Activated T-helper 2 cell treated with anti-CD3 and anti-CD28 coated beads, Interferon-gamma antibody, Interleukin-2, Interleukin-4, amounts not matched to agents 10 μg/mL and 5 μg/mL and 100 μg/mL, durations not matched to agents 14 hours and 24 hours and 36 hours (primary cell): ENCODE data around the gene USP34. TPM values are rescaled to one million over a fixed set of nuclear protein-coding genes. Genes with fewer than 3 reads are reported as not detected.
"Not testable (repeated sequence)": the region's sequence is repeated elsewhere in the genome, so short reads cannot be mapped to it uniquely, and the experiment has no call there.

Experiments
- DNase-seq: peaks from one replicate; pipeline ENCODE4 v3.0.0; 2021; ENCODE audit warnings: low spot score
- H3K27ac Mint-ChIP-seq: one replicate; pipeline ENCODE4 v1.8.0; 2021; ENCODE audit warnings: mixed read lengths
- H3K27me3 Mint-ChIP-seq: one replicate; pipeline ENCODE4 v1.8.0; 2021; ENCODE audit warnings: low read depth, mixed read lengths
- H3K36me3 Mint-ChIP-seq: one replicate; pipeline ENCODE4 v1.8.0; 2021; ENCODE audit warnings: low read depth, mixed read lengths
- H3K4me1 Mint-ChIP-seq: one replicate; pipeline ENCODE4 v1.8.0; 2021; ENCODE audit warnings: low read depth, mixed read lengths
- H3K4me3 Mint-ChIP-seq: one replicate; pipeline ENCODE4 v1.8.0; 2021; ENCODE audit warnings: low read depth, mild to moderate bottlenecking, moderate library complexity, mixed read lengths
- H3K9me3 Mint-ChIP-seq: one replicate; pipeline ENCODE4 v1.8.0; 2021; ENCODE audit warnings: mixed read lengths
- intact Hi-C: fragments of 100-400 bp; cut with micrococcal nuclease; formaldehyde crosslinking; loops from one replicate; pipeline ENCODE4 v1.15.1; 2023
- total RNA-seq: library from RNA; stranded (reverse); gene quantifications from 2 replicates; pipeline ENCODE4 v1.2.3, GENCODE V29; 2022

Gene USP34
- total RNA-seq, 1 donor from 2014 or later, result 89.3 TPM

- H3K36me3 Mint-ChIP-seq, result peaks cover 38% of the 10 kb centered on the region
- intact Hi-C loops, result loop anchor here (1.0 to 5.0 kb wide), 9 partner anchors 32 to 677 kb away; partner anchors contain the start of genes FAM161A, PAPOLG, PEX13 and SANBR
These were observed 293.8 kb downstream of the USP34 start for GRCh38 chr2:61176755-61177726.

GRCh38 chr2:61175036-61175435, 295.9 kb downstream of the USP34 start:
- intact Hi-C loops, result loop anchor here (5.0 kb wide), 1 partner anchor 368 kb away; no protein-coding TSS in a partner anchor
- peaks cover 18% of the 10 kb centered on the region for H3K36me3 Mint-ChIP-seq
- H3K27me3 Mint-ChIP-seq, result peaks cover 6% of the 10 kb centered on the region
- no peaks in the 10 kb centered on the region for H3K9me3 Mint-ChIP-seq
- peaks cover 25% of the 10 kb centered on the region for H3K4me1 Mint-ChIP-seq
- H3K27ac Mint-ChIP-seq, result no peak overlapping the region
- DNase-seq, result no peak
- no peak overlapping the region for H3K4me3 Mint-ChIP-seq

More at GRCh38 chr2:61176755-61177726, 293.8 kb downstream of the USP34 start:
- Mint-ChIP-seq H3K4me3 (peak overlapping the region; percentile 92), H3K4me1 (peaks cover 43% of the 10 kb centered on the region), H3K9me3 (no peaks in the 10 kb centered on the region), H3K27ac (peak overlapping the region; percentile 83), H3K27me3 (peaks cover 6% of the 10 kb centered on the region)
- DNase-seq, result peak; percentile 92

DNA sequence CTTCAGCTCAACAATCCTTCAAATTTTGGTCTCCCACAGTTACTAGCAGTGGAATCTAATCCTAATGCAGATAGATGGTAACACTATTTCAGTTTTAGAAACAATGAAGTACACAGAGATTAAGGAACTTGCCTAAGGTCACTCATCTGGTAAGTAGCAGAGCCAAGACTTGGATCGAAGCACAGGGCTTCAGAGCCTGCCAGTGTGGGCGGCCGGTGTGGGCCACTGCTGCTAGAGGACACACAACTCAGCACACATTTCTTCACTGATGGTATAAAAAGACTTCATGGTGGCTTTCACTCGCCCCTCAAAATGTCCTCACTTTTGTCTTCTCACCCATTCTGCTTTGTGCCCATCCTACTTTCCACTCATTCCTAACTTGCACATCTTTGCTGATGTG, 297.8 kb downstream of the USP34 start:
- H3K4me3 Mint-ChIP-seq, result no peak overlapping the region
- no peak overlapping the region for H3K27ac Mint-ChIP-seq
- H3K4me1 Mint-ChIP-seq, result peaks cover 8% of the 10 kb centered on the region
- intact Hi-C loops, result no loop called here
- H3K27me3 Mint-ChIP-seq, result peaks cover 6% of the 10 kb centered on the region
- H3K36me3 Mint-ChIP-seq, result no peaks in the 10 kb centered on the region
- DNase-seq, result no peak
- H3K9me3 Mint-ChIP-seq, result no peaks in the 10 kb centered on the region

DNA sequence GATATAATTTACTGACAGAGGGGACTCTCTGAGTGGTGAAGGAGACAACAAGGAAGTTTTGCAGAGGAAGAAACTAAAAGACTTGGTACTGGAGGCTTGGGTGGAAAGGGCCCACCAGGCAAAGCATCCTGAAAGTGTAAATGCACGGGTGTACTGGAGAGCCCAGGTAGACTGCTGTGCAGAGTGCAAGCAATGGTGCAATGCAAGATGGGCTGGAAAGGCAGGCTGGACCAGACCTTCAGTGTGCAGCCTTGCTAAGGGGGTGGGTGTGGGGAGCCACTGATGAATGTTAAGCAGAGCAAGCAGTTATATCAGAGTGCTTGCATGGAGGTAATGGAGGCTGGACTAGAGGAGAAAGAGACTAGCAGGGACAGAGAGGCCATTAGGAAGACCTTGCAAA, 298.2 kb downstream of the USP34 start:
- Mint-ChIP-seq H3K36me3 (no peaks in the 10 kb centered on the region), H3K4me3 (no peak overlapping the region), H3K27me3 (peaks cover 6% of the 10 kb centered on the region), H3K9me3 (no peaks in the 10 kb centered on the region), H3K27ac (no peak overlapping the region), H3K4me1 (peaks cover 8% of the 10 kb centered on the region)
- no peak for DNase-seq
- intact Hi-C loops, result no loop called here

- Mint-ChIP-seq H3K27me3 (no peaks in the 10 kb centered on the region), H3K9me3 (no peaks in the 10 kb centered on the region), H3K4me3 (no peak overlapping the region), H3K36me3 (peaks cover 27% of the 10 kb centered on the region), H3K27ac (no peak overlapping the region), H3K4me1 (peaks cover 4% of the 10 kb centered on the region)
- no peak for DNase-seq
- intact Hi-C loops, result no loop called here
These were observed 303.3 kb downstream of the USP34 start for GRCh38 chr2:61167579-61167978.

- intact Hi-C loops, result no loop called here
- Mint-ChIP-seq H3K27me3 (no peaks in the 10 kb centered on the region), H3K27ac (no peak overlapping the region), H3K4me1 (peaks cover 6% of the 10 kb centered on the region), H3K36me3 (peaks cover 35% of the 10 kb centered on the region), H3K4me3 (no peak overlapping the region), H3K9me3 (no peaks in the 10 kb centered on the region)
- no peak for DNase-seq
These were observed 304.9 kb downstream of the USP34 start for GRCh38 chr2:61165946-61166345.

DNA sequence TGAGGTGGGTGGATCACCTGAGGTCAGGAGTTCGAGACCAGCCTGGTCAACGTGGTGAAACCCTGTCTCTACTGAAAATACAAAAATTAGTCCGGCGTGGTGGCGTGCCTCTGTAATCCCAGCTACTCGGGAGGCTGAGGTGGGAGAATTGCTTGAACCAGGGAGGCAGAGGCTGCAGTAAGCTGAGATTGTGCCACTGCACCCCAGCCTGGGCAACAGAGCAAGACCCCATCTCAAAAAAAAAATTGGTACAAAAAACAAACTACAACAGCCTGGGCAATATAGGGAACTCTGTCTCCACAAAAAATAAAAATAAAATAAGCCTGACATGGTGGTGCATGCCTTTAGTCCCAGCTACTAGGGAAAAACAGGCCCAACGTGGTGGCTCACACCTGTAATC, 305.8 kb downstream of the USP34 start:
- intact Hi-C loops, H3K27ac Mint-ChIP-seq, DNase-seq, H3K4me1 Mint-ChIP-seq, H3K9me3 Mint-ChIP-seq, H3K27me3 Mint-ChIP-seq, H3K4me3 Mint-ChIP-seq: not testable (repeated sequence)
- peaks cover 38% of the 10 kb centered on the region for H3K36me3 Mint-ChIP-seq

DNA sequence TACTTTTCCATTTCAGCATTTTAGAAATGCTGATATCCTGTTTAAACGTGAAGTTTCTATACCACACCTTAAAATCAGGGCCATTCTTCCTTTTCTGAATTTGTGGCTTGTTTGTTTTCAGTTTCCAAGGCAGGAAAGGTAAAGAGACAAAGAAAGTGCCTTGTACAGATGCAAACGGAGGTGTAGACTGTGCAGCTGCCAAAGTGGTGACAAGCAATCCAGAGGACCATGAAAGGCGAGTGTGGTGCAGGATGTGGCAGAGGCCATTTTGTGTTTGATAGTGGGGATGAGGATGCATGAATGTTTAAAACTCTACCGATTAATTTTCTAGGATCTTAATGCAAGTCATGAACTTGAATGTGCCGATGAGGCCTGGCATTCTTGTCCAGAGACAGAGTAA, 308.2 kb downstream of the USP34 start:
- peaks cover 50% of the 10 kb centered on the region for H3K36me3 Mint-ChIP-seq

GRCh38 chr2:61161888-61162287, 309.0 kb downstream of the USP34 start, which contains the start of gene C2orf74:
C2orf74 (plus strand) TSS chr2:61162188; CDS start chr2:61162515, 327 bp downstream.
- no peak for DNase-seq
- Mint-ChIP-seq H3K9me3 (peaks cover 9% of the 10 kb centered on the region), H3K4me1 (peaks cover 6% of the 10 kb centered on the region), H3K27ac (no peak within 1 kb of the TSS), H3K4me3 (no peak within 1 kb of the TSS), H3K27me3 (no peaks in the 10 kb centered on the region), H3K36me3 (peaks cover 50% of the 10 kb centered on the region)
- intact Hi-C loops, result no loop called here

More for the DNA sequence above, 308.2 kb downstream of the USP34 start:
- Mint-ChIP-seq H3K9me3 (peaks cover 9% of the 10 kb centered on the region), H3K4me3 (no peak overlapping the region), H3K27me3 (no peaks in the 10 kb centered on the region), H3K4me1 (peaks cover 6% of the 10 kb centered on the region), H3K27ac (no peak overlapping the region)
- intact Hi-C loops, result no loop called here
- no peak for DNase-seq

- H3K4me1 Mint-ChIP-seq, result peaks cover 6% of the 10 kb centered on the region
- H3K27ac Mint-ChIP-seq, result no peak overlapping the region
- no peak for DNase-seq
- no peaks in the 10 kb centered on the region for H3K27me3 Mint-ChIP-seq
- H3K4me3 Mint-ChIP-seq, result no peak overlapping the region
- H3K36me3 Mint-ChIP-seq, result peaks cover 32% of the 10 kb centered on the region
- H3K9me3 Mint-ChIP-seq, result peaks cover 9% of the 10 kb centered on the region
- intact Hi-C loops, result no loop called here
These were observed 312.4 kb downstream of the USP34 start for GRCh38 chr2:61158356-61158955.

DNA sequence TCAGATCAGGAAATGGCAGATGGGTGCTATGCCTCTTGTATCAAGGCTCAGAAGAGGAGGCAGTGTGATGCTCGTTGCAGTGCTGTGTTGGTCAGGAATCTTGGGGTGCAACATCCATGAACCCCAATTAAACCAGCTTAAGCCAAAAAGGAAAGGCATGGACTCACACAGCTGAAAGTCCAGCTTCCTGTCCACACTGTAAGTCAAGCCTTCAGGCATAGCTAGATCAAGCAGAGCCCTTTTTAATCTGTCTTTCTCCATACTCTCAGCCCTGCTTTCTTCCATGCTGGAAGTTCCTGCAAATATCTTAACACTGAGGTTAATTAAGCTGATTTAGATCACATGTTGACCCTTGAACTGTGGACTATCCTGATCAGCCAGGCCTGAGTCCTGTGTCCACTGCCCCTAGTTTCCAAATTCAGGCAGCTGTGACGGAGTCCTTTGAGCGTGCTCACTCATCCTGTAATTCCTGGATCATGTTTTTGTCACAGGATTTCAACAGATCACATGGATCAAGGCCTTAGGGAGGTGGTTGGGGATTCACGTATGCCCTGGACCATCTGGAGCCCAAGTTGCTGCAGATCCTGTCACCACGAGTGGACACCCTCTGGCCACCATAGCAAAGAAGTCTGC, 313.4 kb downstream of the USP34 start:
- Mint-ChIP-seq H3K9me3 (peaks cover 9% of the 10 kb centered on the region), H3K36me3 (peaks cover 25% of the 10 kb centered on the region), H3K27me3 (no peaks in the 10 kb centered on the region), H3K4me3 (no peak overlapping the region), H3K27ac (no peak overlapping the region), H3K4me1 (peaks cover 2% of the 10 kb centered on the region)
- no peak for DNase-seq
- intact Hi-C loops, result no loop called here

DNA sequence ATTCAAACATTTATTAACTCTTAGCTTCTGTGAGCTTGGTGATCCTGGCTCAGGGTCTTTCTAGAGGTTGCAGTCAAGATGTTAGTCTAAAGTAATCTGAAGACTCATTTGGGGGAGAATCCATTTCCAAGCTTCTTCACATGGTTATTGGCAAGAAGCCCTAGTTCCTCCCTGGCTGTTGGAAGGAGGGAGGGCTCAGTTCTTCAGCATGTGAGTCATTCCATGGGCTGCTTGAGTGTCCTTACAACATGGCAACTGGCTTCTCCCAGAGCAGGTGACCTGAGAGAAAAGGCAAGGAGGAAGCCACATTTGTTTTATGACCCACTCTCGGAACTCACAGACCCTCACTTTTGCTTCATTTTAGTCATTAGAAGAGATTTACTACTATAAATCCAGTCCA, 319.5 kb downstream of the USP34 start:
- no peak for DNase-seq
- intact Hi-C loops, result no loop called here
- no peaks in the 10 kb centered on the region for H3K4me1 Mint-ChIP-seq

More for the DNA sequence above, 319.5 kb downstream of the USP34 start:
- Mint-ChIP-seq H3K27ac (no peak overlapping the region), H3K9me3 (no peaks in the 10 kb centered on the region), H3K4me3 (no peak overlapping the region), H3K27me3 (no peaks in the 10 kb centered on the region), H3K36me3 (peaks cover 28% of the 10 kb centered on the region)
